Measurements from ENCODE around the gene POP4. TPM values are rescaled to one million over a fixed set of nuclear protein-coding genes. Genes with fewer than 3 reads are reported as not detected.

Gene POP4
- total and polyA plus RNA-seq, 9 of the 15 experiments (the other 6 are each of a cell fraction or from before 2014, with no cell fraction given): 42.1 to 128 (median 99.0) TPM

DNA sequence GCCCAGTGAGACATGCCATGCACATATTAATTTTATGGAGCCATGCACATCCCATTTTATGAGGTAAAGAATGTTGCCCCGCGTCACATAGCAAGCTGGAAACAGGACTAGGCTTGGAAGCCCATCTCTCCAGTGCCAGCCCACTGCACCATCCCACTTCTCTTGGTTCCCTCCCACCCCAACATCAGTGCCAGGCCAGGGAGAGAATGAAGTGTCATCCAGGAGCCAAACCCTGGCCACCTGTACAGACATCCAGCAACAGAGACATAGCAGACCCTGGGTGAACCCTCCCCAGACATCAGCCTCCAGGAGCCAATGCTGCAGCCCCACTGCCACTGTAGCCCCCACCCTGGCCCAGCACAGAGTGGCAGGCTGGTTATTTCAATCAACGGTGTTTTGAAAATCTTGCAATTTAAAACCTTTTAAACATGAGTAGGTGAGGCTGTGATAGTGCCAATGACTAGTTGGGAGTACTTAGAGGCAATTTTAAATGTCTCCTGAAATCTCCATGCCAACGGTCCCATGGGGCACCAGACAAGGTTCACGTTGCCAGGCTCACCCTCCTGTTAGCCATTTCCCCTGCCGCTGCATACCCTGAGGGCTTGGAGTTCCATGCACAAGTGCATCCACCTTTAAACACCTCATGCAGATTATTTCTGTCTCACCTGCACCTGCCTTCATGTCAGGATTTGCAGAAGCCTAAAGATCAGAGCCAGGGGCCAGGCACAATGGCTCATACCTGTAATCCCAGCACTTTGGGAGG is 45.6 kb upstream of the POP4 start:
- Histone ChIP-seq H3K9ac (ENCODE audit: insufficient read depth in 1 of 2, low read depth in 2 of 2, low read length in 2 of 2) (no peak overlapping the region), H3K27ac (ENCODE audit: extremely low read depth, low read depth, low read length) (no peak overlapping the region), H3K27me3 (ENCODE audit: control insufficient read depth in 2 of 2, insufficient read depth in 2 of 2, low read length in 2 of 2) (peaks cover 6 to 30% of the 10 kb centered on the region in 2 experiments; a peak in 4 of 5 replicates), H3K79me2 (ENCODE audit: control insufficient read depth, insufficient read depth, low read length) (no peaks in the 10 kb centered on the region), H4K20me1 (replicated peaks; ENCODE audit: control insufficient read depth, insufficient read depth, low read length) (no peaks in the 10 kb centered on the region), H3K9me3 (replicated peaks; ENCODE audit: control insufficient read depth, insufficient read depth, low read depth, low read length) (no peaks in the 10 kb centered on the region), H3K4me3 (no peak overlapping the region), H3K9me1 (ENCODE audit: control insufficient read depth, insufficient read depth, low read length) (no peaks in the 10 kb centered on the region), H3K36me3 (ENCODE audit: control insufficient read depth, insufficient read depth, low read length) (no peaks in the 10 kb centered on the region), H3K4me1 (replicated peaks in 1 of 2; ENCODE audit: control insufficient read depth in 2 of 2, insufficient read depth in 2 of 2, low read length in 2 of 2) (no peaks in the 10 kb centered on the region), H3K4me2 (ENCODE audit: insufficient read depth, low read length) (no peak overlapping the region), H2AFZ (ENCODE audit: low read depth, low read length) (no peak overlapping the region)
- intact Hi-C loops (cut with micrococcal nuclease) (no loop called here), in situ Hi-C loops (cut with MboI) (no loop called here)
- DNase-seq (ENCODE audit: extremely low read depth in 1 of 4, low spot score in 3 of 4) (no peak), ATAC-seq (no peak), FAIRE-seq (no peak)
- TF ChIP-seq, protein P1, sequence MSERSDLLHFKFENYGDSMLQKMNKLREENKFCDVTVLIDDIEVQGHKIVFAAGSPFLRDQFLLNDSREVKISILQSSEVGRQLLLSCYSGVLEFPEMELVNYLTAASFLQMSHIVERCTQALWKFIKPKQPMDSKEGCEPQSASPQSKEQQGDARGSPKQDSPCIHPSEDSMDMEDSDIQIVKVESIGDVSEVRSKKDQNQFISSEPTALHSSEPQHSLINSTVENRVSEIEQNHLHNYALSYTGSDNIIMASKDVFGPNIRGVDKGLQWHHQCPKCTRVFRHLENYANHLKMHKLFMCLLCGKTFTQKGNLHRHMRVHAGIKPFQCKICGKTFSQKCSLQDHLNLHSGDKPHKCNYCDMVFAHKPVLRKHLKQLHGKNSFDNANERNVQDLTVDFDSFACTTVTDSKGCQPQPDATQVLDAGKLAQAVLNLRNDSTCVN (CRISPR knock-in tag; IDR thresholded peaks at IDR 0.05): no peak
- TF ChIP-seq, protein P2, sequence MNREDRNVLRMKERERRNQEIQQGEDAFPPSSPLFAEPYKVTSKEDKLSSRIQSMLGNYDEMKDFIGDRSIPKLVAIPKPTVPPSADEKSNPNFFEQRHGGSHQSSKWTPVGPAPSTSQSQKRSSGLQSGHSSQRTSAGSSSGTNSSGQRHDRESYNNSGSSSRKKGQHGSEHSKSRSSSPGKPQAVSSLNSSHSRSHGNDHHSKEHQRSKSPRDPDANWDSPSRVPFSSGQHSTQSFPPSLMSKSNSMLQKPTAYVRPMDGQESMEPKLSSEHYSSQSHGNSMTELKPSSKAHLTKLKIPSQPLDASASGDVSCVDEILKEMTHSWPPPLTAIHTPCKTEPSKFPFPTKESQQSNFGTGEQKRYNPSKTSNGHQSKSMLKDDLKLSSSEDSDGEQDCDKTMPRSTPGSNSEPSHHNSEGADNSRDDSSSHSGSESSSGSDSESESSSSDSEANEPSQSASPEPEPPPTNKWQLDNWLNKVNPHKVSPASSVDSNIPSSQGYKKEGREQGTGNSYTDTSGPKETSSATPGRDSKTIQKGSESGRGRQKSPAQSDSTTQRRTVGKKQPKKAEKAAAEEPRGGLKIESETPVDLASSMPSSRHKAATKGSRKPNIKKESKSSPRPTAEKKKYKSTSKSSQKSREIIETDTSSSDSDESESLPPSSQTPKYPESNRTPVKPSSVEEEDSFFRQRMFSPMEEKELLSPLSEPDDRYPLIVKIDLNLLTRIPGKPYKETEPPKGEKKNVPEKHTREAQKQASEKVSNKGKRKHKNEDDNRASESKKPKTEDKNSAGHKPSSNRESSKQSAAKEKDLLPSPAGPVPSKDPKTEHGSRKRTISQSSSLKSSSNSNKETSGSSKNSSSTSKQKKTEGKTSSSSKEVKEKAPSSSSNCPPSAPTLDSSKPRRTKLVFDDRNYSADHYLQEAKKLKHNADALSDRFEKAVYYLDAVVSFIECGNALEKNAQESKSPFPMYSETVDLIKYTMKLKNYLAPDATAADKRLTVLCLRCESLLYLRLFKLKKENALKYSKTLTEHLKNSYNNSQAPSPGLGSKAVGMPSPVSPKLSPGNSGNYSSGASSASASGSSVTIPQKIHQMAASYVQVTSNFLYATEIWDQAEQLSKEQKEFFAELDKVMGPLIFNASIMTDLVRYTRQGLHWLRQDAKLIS (CRISPR knock-in tag; IDR thresholded peaks at IDR 0.05): no peak
- TF ChIP-seq BMI1 (IDR thresholded peaks at IDR 0.05; ENCODE audit: low read length) (no peak), ZNF77 (CRISPR knock-in tag; IDR thresholded peaks at IDR 0.05) (no peak), HDAC6 (IDR thresholded peaks at IDR 0.05; ENCODE audit: low read depth, low read length) (no peak)
- no TSS peak for BruUV-seq (replicated peaks)
- ChIA-PET POLR2A (no interaction called here), CTCF (ENCODE audit: low intra/inter-chr PET ratio) (no interaction called here)
- WGBS (ENCODE audit: insufficient coverage, low coverage, missing lambda C conversion rate): 2% methylated on average over 6 of the region's 6 CpGs

Measured in K562 (cell line).